Measurements from ENCODE around the gene PLSCR5.

- TF ChIP-seq CTCF (IDR thresholded peaks at IDR 0.05; ENCODE audit: borderline replicate concordance, extremely low read depth, low read length, poor library complexity, severe bottlenecking) (no peak), EZH2 (IDR thresholded peaks at IDR 0.05; ENCODE audit: borderline replicate concordance, low read depth, low read length, severe bottlenecking) (no peak)
Observed at GRCh38 chr3:146559388-146559787, 45.8 kb downstream of the PLSCR5 start.

Measured in DND-41 (cell line).